HG02938 (cell line): Measurements from ENCODE around the gene PDGFRB.

Source experiments
- ATAC-seq: cut with Tn5 transposase; IDR thresholded peaks from one replicate; pipeline ENCODE4 v1.9.1; 2021; ENCODE audit warnings: mild to moderate bottlenecking, moderate library complexity; ENCODE audit not compliant: unreplicated experiment

Gene PDGFRB

GRCh38 chr5:150182774-150183173 lies 27.1 kb upstream of the PDGFRB start:
- ATAC-seq = no peak

GRCh38 chr5:150181766-150182545 lies 26.3 kb upstream of the PDGFRB start:
- no peak for ATAC-seq

- ATAC-seq = no peak
Measured at GRCh38 chr5:150181027-150181426, 25.4 kb upstream of the PDGFRB start.

- no peak for ATAC-seq
Measured at GRCh38 chr5:150180241-150181026, 24.8 kb upstream of the PDGFRB start.

DNA sequence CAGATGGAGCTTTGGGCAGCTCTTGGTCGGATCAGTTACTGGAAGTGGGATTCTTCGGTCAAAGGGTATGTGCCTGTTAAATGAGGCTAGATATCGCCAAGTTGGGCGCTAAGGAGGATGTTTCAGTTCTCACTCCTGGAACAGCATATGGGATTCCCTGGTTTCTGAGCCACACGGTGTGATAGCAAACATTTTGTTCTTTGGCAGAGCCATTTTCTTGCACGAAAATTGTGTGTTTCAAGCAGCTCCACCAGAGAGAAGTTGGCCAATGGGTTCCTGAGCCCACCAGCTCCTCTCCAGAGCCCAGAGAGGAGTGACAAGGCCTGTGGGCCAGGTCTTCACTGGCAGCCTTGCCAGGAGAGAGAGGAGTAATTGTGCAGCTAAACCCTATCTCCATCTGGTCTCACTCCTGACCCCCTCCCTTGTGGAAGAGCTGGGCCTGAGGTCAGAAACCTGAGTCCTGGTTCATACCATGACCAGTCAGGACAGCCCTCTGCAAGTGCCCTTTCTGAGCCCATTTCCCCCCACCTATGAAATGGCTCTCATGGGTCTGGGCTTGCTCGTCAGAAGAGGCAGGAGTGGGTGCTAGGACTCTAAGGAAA lies 23.5 kb upstream of the PDGFRB start:
- no peak for ATAC-seq

DNA sequence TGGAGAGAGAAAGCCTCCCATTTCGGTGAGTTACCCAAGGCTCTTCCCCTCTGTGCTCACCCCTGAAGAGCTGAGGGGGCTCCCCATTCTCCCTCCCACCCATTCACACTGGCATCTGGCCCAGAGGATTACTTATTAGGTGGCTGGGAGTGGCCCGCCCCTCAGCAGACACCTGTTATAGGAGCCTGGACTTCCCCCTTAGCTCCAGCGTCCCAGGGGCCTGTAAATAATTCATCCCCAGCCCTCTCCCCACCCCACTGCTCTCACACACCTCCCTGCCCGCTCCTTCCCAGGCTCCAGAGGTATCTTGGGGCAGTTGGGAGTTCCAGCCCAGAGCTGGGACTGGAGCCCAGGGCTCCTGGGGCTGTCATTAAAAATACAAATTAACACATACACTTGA lies 22.6 kb upstream of the PDGFRB start:
- no peak for ATAC-seq

GRCh38 chr5:150177721-150178120 lies 22.1 kb upstream of the PDGFRB start:
- ATAC-seq = no peak

GRCh38 chr5:150176745-150177477 lies 21.3 kb upstream of the PDGFRB start:
- no peak for ATAC-seq

- ATAC-seq = no peak
Measured at GRCh38 chr5:150175536-150175935, 19.9 kb upstream of the PDGFRB start.

GRCh38 chr5:150175076-150175475 lies 19.4 kb upstream of the PDGFRB start:
- no peak for ATAC-seq

DNA sequence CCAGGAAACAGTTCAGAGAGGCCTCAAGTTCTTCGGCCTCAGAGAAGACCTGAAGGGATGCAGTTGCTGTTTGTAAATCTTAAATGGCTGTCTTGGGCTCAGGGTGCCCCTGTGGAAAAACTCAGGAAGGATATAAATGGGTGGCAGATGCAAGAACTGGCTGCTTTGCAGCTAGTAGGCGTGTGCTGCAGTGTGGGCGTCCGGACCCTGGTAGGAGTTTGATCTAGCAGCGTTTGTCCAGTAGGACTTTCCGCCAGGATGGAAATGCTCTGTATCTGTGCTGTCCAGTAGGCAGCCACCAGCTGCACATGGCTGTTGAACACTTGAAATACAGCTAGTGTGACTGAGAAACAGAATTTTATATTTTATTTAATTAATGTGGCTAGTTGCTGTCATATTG lies 18.6 kb upstream of the PDGFRB start:
- no peak for ATAC-seq

DNA sequence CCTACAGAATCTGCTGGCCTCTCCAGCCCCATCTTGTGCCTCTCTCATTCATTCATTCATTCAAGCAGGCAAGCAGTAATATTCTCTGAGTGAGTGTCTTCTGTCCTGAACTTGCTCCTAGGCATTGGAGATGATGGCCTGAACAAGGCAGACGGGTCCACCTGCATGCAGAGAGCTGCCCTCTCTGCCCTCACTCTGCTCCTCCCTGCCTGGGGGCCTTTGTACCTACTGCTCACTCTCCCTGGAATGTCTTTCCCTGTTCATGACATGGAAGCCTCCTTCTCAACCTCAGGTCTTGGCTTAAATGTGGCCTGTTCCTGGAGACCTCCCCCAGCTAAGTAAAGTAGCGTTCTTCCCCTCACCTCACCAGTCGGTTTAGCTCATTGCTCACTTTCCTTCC lies 17.5 kb upstream of the PDGFRB start:
- no peak for ATAC-seq

DNA sequence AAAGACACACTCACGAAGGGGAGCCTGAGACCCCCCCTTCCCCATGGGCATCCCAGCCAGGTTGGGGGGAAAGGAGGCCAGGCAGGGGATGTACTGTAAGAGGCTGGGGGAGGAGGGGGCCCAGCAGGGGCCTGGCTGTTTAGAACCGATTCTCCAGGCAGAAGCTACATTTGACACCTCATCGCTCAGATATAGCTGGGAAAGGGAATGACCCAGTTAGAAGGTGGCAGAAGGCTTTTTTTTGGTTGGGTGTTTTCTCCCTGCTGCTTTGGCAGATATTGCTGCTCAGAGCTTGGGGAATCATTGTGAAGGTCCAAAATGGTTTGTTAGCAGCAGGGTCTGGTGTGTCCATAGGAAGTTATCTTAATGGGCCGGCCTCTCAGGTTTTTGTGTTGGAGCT lies 16.9 kb upstream of the PDGFRB start:
- ATAC-seq = no peak

DNA sequence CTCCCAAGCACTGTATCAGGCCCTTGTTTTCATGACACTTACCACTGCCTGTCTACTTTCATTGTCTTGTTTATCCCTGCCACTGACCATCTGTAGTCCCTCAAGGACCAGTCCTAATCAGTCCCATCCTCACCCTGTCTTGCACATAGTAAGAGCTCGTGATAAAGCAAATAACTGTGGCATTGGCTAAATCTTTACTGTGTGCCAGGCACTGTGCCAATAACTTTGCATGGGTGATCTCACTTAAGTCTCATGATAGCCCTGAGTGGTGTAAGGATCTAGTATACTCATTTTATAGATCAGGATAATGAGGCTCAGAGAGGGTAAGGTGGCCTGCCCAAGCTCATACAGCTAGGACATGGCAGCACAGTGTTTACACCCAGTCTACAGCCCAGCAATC lies 16.5 kb upstream of the PDGFRB start:
- ATAC-seq = no peak

GRCh38 chr5:150168864-150169263 lies 13.2 kb upstream of the PDGFRB start:
- ATAC-seq = no peak

DNA sequence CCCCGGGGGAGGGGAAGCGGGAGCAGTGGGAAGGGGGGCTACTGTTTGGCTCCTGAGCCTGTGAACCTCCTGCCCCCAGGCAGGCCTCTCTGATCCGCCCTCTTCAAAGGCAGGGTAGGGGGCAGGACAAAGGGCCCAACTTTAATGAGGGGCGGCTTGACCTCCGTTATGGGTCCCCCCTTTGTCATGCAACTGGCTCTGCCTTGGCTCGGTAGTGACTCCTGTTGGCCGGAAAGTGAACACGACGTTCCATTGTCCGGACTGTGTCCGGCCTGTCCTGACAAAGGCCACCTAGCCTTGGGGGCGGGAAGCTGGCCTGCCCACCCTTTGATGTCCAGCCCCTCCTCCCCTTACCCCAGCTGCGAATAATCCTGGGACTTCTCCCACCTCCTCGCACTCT lies 12.3 kb upstream of the PDGFRB start:
- no peak for ATAC-seq

GRCh38 chr5:150167512-150167850 lies 11.8 kb upstream of the PDGFRB start:
- no peak for ATAC-seq

- ATAC-seq = no peak
Measured at GRCh38 chr5:150166650-150167511, 11.2 kb upstream of the PDGFRB start, which contains the start of gene CDX1. TSS of gene CDX1 (plus strand) at chr5:150166778. CDS start at chr5:150166877, 99 bp downstream.

GRCh38 chr5:150166037-150166649 lies 10.5 kb upstream of the PDGFRB start:
- no peak for ATAC-seq
